Suppressor macrophage treated with lipopolysaccharide for 1 hour (primary cell): ENCODE data around the gene PLCL1.

ENCODE experiments used
- DNase-seq, 3 donors: peaks; one replicate each; pipeline ENCODE4 v3.0.0-alpha.2; 2020 to 2022

PLCL1 gene

DNA sequence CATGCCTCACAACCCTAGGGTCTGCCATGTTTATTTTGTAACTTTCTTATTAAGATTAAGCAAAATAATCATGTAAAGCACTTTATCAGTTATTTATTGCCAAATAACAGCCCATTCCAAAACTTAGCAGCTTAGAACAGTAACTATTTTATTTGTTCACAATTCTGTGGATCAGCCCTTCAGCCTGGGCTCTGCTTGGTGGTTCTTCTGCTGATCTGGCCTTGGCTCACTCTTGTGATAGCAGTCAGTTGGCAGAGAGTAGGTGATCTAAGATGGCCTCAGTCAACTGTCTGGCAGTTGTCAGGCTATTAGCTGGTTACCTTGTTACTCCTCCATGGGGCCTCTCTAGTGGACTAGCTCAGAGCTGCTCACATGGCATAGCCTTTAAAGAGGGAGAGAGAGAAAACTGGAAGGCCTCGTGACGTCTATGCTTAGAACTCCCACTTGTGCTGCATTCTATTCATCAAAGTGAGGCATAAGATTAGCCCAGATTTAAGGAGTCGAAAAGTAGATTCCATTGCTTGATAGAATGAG is 54.3 kb downstream of the PLCL1 start:
- DNase-seq, result no peak

DNA sequence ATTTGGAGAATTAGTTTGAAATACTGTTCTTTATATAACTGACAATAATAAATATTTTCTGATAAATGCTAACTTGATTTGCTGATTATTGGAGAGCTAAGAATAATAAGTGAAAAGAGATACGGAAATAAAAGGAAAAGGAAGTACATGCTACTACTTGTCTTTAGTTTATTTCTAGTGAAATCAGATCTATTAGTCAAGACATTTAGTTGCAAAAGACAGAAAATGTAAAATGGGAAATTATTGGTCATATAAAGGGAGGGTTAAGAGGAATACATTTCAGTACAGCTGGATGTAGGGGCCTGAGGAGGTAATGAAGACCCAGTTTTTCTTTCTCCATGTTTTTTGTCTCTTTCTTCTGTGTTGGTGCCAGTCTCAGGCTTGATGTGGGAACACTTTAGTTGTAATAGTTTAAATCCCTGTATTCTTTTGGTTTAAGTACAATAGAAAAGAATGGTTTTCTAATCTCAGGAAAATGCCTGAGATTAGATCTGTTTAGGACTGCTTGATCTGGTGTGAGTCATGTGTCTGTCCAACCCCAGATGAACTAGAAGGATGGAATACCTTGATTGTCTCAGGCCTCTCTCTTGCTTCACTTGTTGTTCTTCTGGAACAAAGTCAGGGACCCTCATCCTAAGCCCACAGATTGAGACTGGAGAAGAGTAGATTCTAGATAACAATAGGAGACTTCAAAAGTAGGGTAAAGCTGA is 58.0 kb downstream of the PLCL1 start:
- DNase-seq, result peak in 2 of 3 donors; percentile 14 to 27

GRCh38 chr2:197863744-197864143 is 59.4 kb downstream of the PLCL1 start:
- DNase-seq, result peak in 2 of 3 donors; percentile 30 to 48

GRCh38 chr2:197866455-197866854 is 62.1 kb downstream of the PLCL1 start:
- no peak for DNase-seq

DNA sequence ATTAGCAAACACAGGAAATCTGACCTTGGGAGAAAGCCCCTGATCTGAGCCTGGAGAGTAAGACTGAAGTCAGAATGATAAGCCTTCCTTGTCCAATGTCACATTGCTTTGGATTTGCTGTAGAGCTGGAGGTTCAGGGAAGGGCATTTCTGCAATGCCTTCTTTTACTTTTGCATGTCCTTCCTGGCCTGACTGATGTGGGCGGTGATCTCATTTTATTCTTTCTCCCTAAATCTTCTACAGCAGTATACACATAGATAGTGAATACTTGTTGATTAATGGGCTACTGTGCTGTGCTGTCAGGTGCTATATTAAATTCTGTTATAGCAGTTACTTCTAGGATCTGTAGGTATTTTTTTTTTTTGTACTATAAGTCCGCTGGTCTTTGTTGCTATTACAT is 62.6 kb downstream of the PLCL1 start:
- DNase-seq, result no peak

- DNase-seq, result no peak
Measured at GRCh38 chr2:197867624-197868023, 63.2 kb downstream of the PLCL1 start.

- no peak for DNase-seq
Measured at GRCh38 chr2:197868206-197868605, 63.8 kb downstream of the PLCL1 start.

- no peak for DNase-seq
Measured at GRCh38 chr2:197869041-197869440, 64.6 kb downstream of the PLCL1 start.

- DNase-seq, result no peak
Measured at GRCh38 chr2:197869501-197870111, 65.2 kb downstream of the PLCL1 start.

GRCh38 chr2:197870137-197870536 is 65.7 kb downstream of the PLCL1 start:
- DNase-seq, result no peak

DNA sequence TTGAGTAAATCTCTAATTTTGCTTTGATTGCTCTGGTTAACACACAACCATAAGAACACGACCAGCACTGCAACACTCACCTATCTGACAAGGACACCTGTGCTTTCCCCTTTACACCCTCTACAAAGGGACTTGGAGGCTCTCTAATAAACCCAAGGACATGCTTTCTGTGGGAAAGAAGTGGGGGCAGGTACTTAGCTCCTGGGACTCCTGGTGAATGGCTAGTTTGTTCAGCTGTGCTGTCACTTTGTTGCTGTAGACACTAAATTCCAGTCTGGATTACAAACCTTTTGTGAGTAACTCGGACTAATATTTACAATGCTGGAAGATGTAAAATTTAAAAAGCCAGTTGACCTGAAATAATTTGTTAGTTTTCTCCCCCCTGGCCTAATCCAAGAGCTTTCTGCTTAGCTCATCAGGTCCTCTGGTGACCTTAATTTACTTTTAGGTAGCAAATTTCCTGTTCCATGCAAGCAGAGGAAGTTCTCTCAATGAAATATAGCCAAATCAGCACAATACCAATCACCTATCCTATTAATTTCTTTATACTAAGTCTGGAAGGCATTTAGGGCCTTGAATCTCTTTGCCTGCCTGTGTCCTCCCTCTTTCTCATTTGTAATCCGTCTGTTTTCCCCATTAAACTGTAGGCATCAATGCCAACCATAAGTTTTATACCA is 67.5 kb downstream of the PLCL1 start:
- DNase-seq, result no peak

DNA sequence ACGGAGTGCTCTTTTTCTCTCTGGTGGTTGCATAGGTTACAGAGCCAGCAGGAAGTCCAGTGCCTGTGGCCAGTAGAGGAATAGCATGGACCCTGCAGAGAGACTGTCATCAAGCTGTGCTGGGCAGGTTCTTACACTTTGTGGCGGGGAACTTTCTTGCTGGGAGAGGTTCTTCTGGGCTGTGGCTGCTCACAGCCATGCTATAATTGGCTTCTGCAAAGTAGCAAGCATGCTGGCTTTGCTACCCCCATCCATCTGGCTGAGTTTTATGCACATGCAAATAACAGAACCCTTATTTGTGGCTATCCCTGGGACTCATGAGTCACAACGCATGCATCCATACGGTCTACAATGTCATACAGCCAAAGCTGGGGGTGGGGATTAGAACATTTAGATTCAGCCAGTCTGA is 68.9 kb downstream of the PLCL1 start:
- DNase-seq, result peak in 1 of 3 donors; percentile 25

GRCh38 chr2:197875763-197876162 is 71.4 kb downstream of the PLCL1 start:
- DNase-seq, result no peak

DNA sequence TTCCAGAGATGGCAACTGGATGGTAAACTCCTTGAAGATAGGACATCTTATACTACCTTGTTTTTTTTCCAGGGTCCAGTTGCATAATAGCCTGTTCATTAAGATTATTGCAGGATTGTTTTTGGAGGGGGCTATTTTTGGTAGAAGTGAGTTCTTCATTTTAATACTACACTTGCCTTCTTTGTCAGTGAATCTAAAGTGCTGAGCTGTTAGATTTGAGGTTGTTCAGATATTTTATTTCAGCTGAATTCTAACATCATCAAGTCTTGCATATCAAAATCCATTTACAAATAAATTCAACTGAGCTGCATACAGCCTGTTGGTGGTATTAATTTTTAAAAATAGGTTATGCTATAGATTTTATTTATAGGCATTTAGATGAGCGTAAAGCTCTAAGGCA is 72.1 kb downstream of the PLCL1 start:
- DNase-seq, result no peak

- DNase-seq, result no peak
Measured at GRCh38 chr2:197877038-197877437, 72.6 kb downstream of the PLCL1 start.

- DNase-seq, result no peak
Measured at GRCh38 chr2:197878792-197879191, 74.4 kb downstream of the PLCL1 start.

DNA sequence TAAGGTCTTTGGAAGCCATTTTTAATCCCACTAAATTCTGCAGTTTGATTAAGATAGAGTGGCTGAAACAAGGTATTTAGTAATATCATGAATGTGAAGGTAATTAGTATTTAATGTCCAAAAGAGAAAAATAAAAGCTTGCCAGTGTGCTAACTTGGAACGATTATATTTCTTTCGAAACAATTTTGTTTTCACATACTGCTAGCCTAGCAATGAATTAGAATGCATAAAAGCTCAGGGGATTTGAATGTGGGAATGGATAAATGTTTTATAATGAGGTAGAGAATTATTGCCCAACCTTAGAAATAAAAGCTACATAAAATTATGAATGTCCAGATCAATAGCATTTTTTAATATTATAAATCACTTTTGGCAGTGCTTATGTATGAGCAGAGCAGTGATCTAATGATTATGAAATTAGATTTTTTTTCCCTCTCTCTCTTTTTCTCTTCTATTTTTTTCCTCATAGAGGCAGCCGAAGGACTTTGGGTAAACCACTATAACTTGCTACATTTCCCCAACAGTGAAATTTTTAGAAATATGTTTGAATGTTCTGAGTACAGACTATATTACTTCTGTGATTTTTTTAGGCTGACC is 75.5 kb downstream of the PLCL1 start:
- DNase-seq, result no peak

DNA sequence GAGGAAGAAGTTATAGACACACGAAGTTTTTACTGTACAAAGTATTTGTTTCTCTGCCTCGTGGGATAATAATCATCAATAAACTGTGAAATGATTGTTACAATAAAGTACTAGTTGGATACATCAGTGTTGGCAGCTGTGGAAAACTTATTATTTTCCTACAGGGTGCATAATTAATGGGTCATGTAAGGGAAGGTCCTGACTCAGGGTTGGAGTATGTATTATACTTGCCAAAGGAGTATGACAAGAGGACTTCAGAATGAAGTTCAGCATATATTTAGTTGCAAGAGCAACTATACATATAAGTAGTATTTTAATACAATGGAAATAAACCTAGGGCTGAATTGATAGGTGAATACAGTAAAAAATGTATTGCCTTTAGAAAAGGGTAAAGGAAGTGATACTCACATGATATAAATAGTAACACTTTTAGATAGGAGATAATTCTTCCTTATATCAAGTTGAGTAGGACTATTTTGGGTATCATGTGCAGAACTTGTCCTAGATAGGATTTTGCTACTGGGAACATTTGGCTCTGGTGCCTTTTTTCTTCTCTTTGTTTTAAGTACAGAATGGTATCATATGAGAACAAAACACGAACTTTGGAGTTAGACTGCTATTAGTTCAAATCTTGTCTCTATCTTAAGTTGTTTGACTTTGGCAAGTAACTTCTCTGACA is 79.1 kb downstream of the PLCL1 start:
- DNase-seq, result no peak

GRCh38 chr2:197884252-197884651 is 79.9 kb downstream of the PLCL1 start:
- no peak for DNase-seq

DNA sequence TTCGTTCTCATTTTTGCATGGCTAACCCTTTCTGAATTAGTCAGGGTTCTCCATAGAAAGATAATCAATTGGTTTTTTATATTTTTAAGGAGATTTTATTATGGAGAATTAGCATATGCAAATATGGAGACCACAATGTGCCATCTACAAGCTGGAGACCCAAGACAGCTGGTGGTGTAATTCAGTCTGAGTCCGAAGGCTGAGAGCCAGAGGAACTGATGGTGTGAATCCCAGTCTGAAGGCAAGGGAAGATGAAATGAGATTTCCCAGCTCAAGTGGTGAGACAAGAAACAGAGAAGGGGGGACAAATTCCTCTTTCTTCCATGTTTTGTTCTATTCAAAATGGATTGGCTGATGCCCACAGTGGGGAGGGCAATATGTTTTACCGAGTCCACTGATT is 80.7 kb downstream of the PLCL1 start:
- DNase-seq, result no peak

GRCh38 chr2:197885587-197885986 is 81.2 kb downstream of the PLCL1 start:
- DNase-seq, result no peak

DNA sequence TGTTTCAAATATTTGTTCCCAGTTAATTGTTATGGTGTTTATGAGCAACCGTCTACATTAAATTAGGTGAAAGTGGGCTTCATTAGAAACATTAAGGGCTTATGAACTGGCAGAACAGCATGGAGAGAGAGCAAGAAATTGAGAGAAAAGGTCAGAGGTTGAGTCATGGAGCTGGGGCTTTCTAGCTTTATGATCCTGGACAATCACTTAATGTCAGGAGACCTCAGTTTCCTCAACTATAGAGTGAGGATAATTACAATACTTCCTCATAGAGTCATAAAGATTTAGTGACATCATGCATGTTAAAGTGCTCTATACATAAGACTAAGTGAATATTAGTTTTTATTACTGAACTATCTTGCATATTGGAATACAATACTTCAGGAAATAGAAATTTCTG is 83.9 kb downstream of the PLCL1 start:
- DNase-seq, result peak; percentile 77 to 92 (median 90)

DNA sequence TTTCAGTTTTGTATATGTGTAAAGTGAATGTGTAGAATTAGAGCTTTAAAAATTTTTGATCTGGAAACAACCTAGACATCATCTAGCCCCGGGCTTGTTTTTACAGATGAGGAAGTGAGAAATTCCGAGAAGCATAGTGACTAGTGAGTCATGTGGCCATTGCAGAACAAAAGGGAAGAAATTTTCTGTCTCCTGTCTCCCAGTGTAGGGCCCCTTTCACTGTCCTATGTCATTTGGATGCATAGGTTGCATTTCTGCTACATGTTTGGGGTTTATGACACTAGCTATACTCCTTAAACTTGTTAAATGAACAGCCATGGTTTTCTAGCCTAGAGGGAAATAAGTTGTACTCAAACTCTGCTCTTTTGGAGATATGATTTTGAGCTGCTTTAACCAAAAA is 84.6 kb downstream of the PLCL1 start:
- DNase-seq, result peak; percentile 89 to 99 (median 97)
